Small intestine (tissue), 16 donors: ENCODE measurements around the gene CCDC28B. TPM values are rescaled to one million over a fixed set of nuclear protein-coding genes. Genes with fewer than 3 reads are reported as not detected.
A peak's percentile ranks its signal among the peaks of the same experiment; 100 is the strongest.
"Not testable (repeated sequence)": the region's sequence is repeated elsewhere in the genome, so short reads cannot be mapped to it uniquely, and the experiment has no call there.

Source experiments
- DNase-seq, 2 donors: peaks; one replicate each; pipeline versions ENCODE4 v3.0.0 to v3.0.0-alpha.2; 2013
- FAIRE-seq: peaks from 2 replicates; lab custom pipeline; 2012; peaks lifted over from hg19 to GRCh38; lab: Jason Lieb, UNC
- H3K27ac ChIP-seq, 3 donors: one replicate each; pipeline ENCODE4 v1.5.1; 2013; ENCODE audit warnings: low read length in 2 of 3, mild to moderate bottlenecking in 2 of 3, control low read depth in 1 of 3, inconsistent platforms in 1 of 3, low read depth in 1 of 3, moderate library complexity in 1 of 3
- H3K27me3 ChIP-seq, 3 donors: one replicate each; pipeline ENCODE4 v1.6.1; 2013; ENCODE audit warnings: low read length in 3 of 3, inconsistent platforms in 1 of 3; ENCODE audit not compliant: control insufficient read depth in 3 of 3, insufficient read depth in 3 of 3
- H3K36me3 ChIP-seq, 3 donors: one replicate each; pipeline ENCODE4 v1.6.1; 2013; ENCODE audit warnings: low read length in 3 of 3, inconsistent platforms in 1 of 3, low read depth in 1 of 3, mild to moderate bottlenecking in 1 of 3, moderate library complexity in 1 of 3; ENCODE audit not compliant: control insufficient read depth in 3 of 3, insufficient read depth in 2 of 3
- H3K4me1 ChIP-seq, 3 donors: one replicate each; pipeline ENCODE4 v1.6.1; 2013; ENCODE audit warnings: low read length in 2 of 3, inconsistent platforms in 1 of 3, low read depth in 1 of 3, mild to moderate bottlenecking in 1 of 3, moderate library complexity in 1 of 3; ENCODE audit not compliant: control insufficient read depth in 3 of 3, insufficient read depth in 2 of 3
- H3K4me3 ChIP-seq, 3 donors: one replicate each; pipeline ENCODE4 v1.5.1; 2013; ENCODE audit warnings: low read length in 3 of 3, control low read depth in 1 of 3, inconsistent platforms in 1 of 3, low read depth in 1 of 3, mild to moderate bottlenecking in 1 of 3, moderate library complexity in 1 of 3
- H3K9me3 ChIP-seq, 2 donors: one replicate each; pipeline ENCODE4 v1.6.1; 2013; ENCODE audit warnings: low read depth in 1 of 2, low read length in 1 of 2; ENCODE audit not compliant: control insufficient read depth in 2 of 2, insufficient read depth in 1 of 2
- WGBS, 3 donors: extraction: QIAGEN DNeasy Blood & Tissue Kit; methylation state at CpG; one replicate each; pipeline ENCODE4 v1.1.7; 2013; 5-methylcytosine and 5-hydroxymethylcytosine counted together
- long read RNA-seq, 10 donors: transcript quantifications; one replicate each; lab custom pipeline, GENCODE V29; 2026
- polyA plus RNA-seq, 4 donors: library from polyadenylated mRNA; stranded (reverse) in 3 of 4; unstranded in 1 of 4; fragments of 200-250 nt in 3 of 4; fragments of 120-200 nt in 1 of 4; gene quantifications; one replicate each; pipeline versions ENCODE4 v1.2.1 to v1.2.3, GENCODE V29; 2013
- donor health status: healthy with polysubstance abuse.
- donor health status: control.
- donor health status: control.
- donor health status: Bipolar disorder and iron deficiency.
- donor health status: healthy.

Gene CCDC28B
- 1 to 10 TPM; 2.5 to 9.3 (median 6.2) TPM for polyA plus RNA-seq
- long read RNA-seq, donor 1, result 0 reads
- long read RNA-seq, donor 2, partial matches to known transcripts, result 0 of 1 reads
- long read RNA-seq, donor 2, other reads (novel, unspliced or antisense), result 0 of 1 reads
- long read RNA-seq, donor 3, partial matches to known transcripts, result 0 of 2 reads
- long read RNA-seq, donor 3, other reads (novel, unspliced or antisense), result 0 of 2 reads
- long read RNA-seq, donor 4, result 0 reads
- long read RNA-seq, donor 5, result 0 reads
- long read RNA-seq, donor 6, partial matches to known transcripts, result 0 of 4 reads
- long read RNA-seq, donor 6, other reads (novel, unspliced or antisense), result 0 of 4 reads
- long read RNA-seq, donor 7, result 0 reads
- long read RNA-seq, donor 8, partial matches to known transcripts, result 0 of 2 reads
- long read RNA-seq, donor 8, other reads (novel, unspliced or antisense), result 0 of 2 reads
- long read RNA-seq, donor 9, partial matches to known transcripts, result 0 of 2 reads
- long read RNA-seq, donor 9, other reads (novel, unspliced or antisense), result 0 of 2 reads
- long read RNA-seq, donor 10, transcript CCDC28B-201 (6 exons, 1,089 nt), result major isoform, 12 of 14 reads
- long read RNA-seq, donor 10, partial matches to known transcripts, result 0 of 14 reads
- long read RNA-seq, donor 10, other reads (novel, unspliced or antisense), result 0 of 14 reads

- Histone ChIP-seq H3K4me1 (peaks cover 0 to 24% (median 0%) of the 10 kb centered on the region in 3 donors), H3K27ac (peak within 1 kb of the TSS in 2 of 3 donors; percentile 75 to 80), H3K9me3 (no peaks in the 10 kb centered on the region), H3K36me3 (peaks cover 2 to 35% (median 3%) of the 10 kb centered on the region in 3 donors), H3K4me3 (peak within 1 kb of the TSS; percentile 21 to 59 (median 49)), H3K27me3 (no peaks in the 10 kb centered on the region)
- no peak for FAIRE-seq
- 0 to 2% (median 1%) methylated on average over 32 to 34 of the region's 34 CpGs for WGBS, 3 donors
- peak; percentile 44 to 72 for DNase-seq
Measured at GRCh38 chr1:32200226-32201010, at the start of gene CCDC28B. CCDC28B (plus strand) TSS chr1:32200595; CDS start chr1:32201936, 1,341 bp downstream.

GRCh38 chr1:32150847-32151246 is 49.5 kb upstream of the CCDC28B start:
- Histone ChIP-seq H3K27me3 (no peaks in the 10 kb centered on the region), H3K9me3 (peaks cover 0 to 27% of the 10 kb centered on the region in 2 donors), H3K27ac (no peak overlapping the region), H3K4me1 (peaks cover 0 to 3% (median 0%) of the 10 kb centered on the region in 3 donors), H3K36me3 (peaks cover 0 to 27% (median 0%) of the 10 kb centered on the region in 3 donors), H3K4me3 (no peak overlapping the region)
- no peak for FAIRE-seq
- no peak for DNase-seq
- WGBS, 3 donors, result 90 to 94% (median 90%) methylated on average over 9 of the region's 9 CpGs

GRCh38 chr1:32151319-32151787 is 49.0 kb upstream of the CCDC28B start:
- Histone ChIP-seq H3K27me3 (no peaks in the 10 kb centered on the region), H3K4me1 (peaks cover 0 to 3% (median 0%) of the 10 kb centered on the region in 3 donors), H3K36me3 (peaks cover 0 to 30% (median 0%) of the 10 kb centered on the region in 3 donors), H3K27ac (no peak overlapping the region), H3K4me3 (no peak overlapping the region), H3K9me3 (peaks cover 0 to 27% of the 10 kb centered on the region in 2 donors)
- FAIRE-seq (no peak), DNase-seq (peak in 1 of 2 donors; percentile 18)
- 63 to 79% (median 75%) methylated on average over 5 of the region's 5 CpGs for WGBS, 3 donors

GRCh38 chr1:32159189-32159588 is 41.2 kb upstream of the CCDC28B start:
- Histone ChIP-seq H3K27ac (no peak overlapping the region), H3K4me3 (no peak overlapping the region), H3K4me1 (no peaks in the 10 kb centered on the region), H3K27me3 (no peaks in the 10 kb centered on the region), H3K36me3 (peaks cover 23 to 42% (median 25%) of the 10 kb centered on the region in 3 donors), H3K9me3 (no peaks in the 10 kb centered on the region)
- FAIRE-seq (no peak), DNase-seq (no peak)
- 42 to 73% (median 54%) methylated on average over 3 of the region's 3 CpGs for WGBS, 3 donors

GRCh38 chr1:32163405-32163804 is 37.0 kb upstream of the CCDC28B start:
- Histone ChIP-seq H3K4me1 (no peaks in the 10 kb centered on the region), H3K27ac (no peak overlapping the region), H3K27me3 (no peaks in the 10 kb centered on the region), H3K4me3 (no peak overlapping the region), H3K9me3 (no peaks in the 10 kb centered on the region), H3K36me3 (peaks cover 18 to 63% (median 29%) of the 10 kb centered on the region in 3 donors)
- no peak for FAIRE-seq
- 87 to 93% (median 89%) methylated on average over 2 of the region's 2 CpGs for WGBS, 3 donors
- DNase-seq, result no peak

GRCh38 chr1:32165633-32166032 is 34.8 kb upstream of the CCDC28B start:
- WGBS, 3 donors, result 94 to 98% (median 97%) methylated on average over 10 of the region's 10 CpGs
- H3K36me3 ChIP-seq, result peaks cover 12 to 64% (median 31%) of the 10 kb centered on the region in 3 donors

GRCh38 chr1:32170991-32171390 is 29.4 kb upstream of the CCDC28B start:
- Histone ChIP-seq H3K27me3 (no peaks in the 10 kb centered on the region), H3K4me1 (peaks cover 0 to 13% (median 0%) of the 10 kb centered on the region in 3 donors), H3K36me3 (peaks cover 22 to 63% (median 32%) of the 10 kb centered on the region in 3 donors), H3K4me3 (no peak overlapping the region), H3K9me3 (no peaks in the 10 kb centered on the region), H3K27ac (no peak overlapping the region)
- DNase-seq, result no peak
- FAIRE-seq, result no peak
- 76 to 83% (median 82%) methylated on average over 4 of the region's 4 CpGs for WGBS, 3 donors

More at GRCh38 chr1:32165633-32166032, 34.8 kb upstream of the CCDC28B start:
- H3K4me1 ChIP-seq, H3K27me3 ChIP-seq, H3K4me3 ChIP-seq, H3K9me3 ChIP-seq, DNase-seq, H3K27ac ChIP-seq, FAIRE-seq: not testable (repeated sequence)
